KMS-11 (cell line): ENCODE results near the gene RPS6KA2.

Experiments
- H2AFZ ChIP-seq: fragments of 200-600 bp; sonication (generic); 2 replicates; pipeline ENCODE4 v1.6.1; 2016; ENCODE audit warnings: antibody characterized with exemption, mixed run types, low read depth
- H3K27ac ChIP-seq: fragments of 200-600 bp; sonication (generic); 2 replicates; pipeline ENCODE4 v1.6.1; 2016; ENCODE audit warnings: mild to moderate bottlenecking, mixed run types
- H3K27me3 ChIP-seq: fragments of 200-600 bp; sonication (generic); 2 replicates; pipeline ENCODE4 v1.6.1; 2017; ENCODE audit warnings: mild to moderate bottlenecking, low read depth, mixed run types, moderate library complexity; ENCODE audit not compliant: insufficient read depth
- H3K36me3 ChIP-seq: fragments of 200-600 bp; sonication (generic); 2 replicates; pipeline ENCODE4 v1.6.1; 2017; ENCODE audit warnings: mild to moderate bottlenecking, mixed run types; ENCODE audit not compliant: insufficient read depth
- H3K4me1 ChIP-seq: fragments of 200-600 bp; sonication (generic); 2 replicates; pipeline ENCODE4 v1.6.1; 2016; ENCODE audit warnings: mild to moderate bottlenecking, low read depth, mixed run types; ENCODE audit not compliant: poor library complexity, severe bottlenecking
- H3K4me2 ChIP-seq: fragments of 200-600 bp; sonication (generic); 2 replicates; pipeline ENCODE4 v1.7.0; 2016; ENCODE audit warnings: mild to moderate bottlenecking, mixed run types
- H3K4me3 ChIP-seq: fragments of 200-600 bp; sonication (generic); IDR thresholded peaks from 2 replicates; pipeline ENCODE4 v1.6.1; 2017; ENCODE audit warnings: low read depth, low read length, mixed read lengths; ENCODE audit not compliant: insufficient read depth
- H3K79me2 ChIP-seq: fragments of 200-600 bp; sonication (generic); 2 replicates; pipeline ENCODE4 v1.6.1; 2016; ENCODE audit warnings: low read depth, mixed run types; ENCODE audit not compliant: insufficient read depth
- H3K9ac ChIP-seq: fragments of 200-600 bp; sonication (generic); 2 replicates; pipeline ENCODE4 v1.6.1; 2016; ENCODE audit warnings: mild to moderate bottlenecking, mixed run types
- H4K20me1 ChIP-seq: fragments of 200-600 bp; sonication (generic); 2 replicates; pipeline ENCODE4 v1.6.1; 2016; ENCODE audit warnings: mild to moderate bottlenecking, mixed run types; ENCODE audit not compliant: insufficient read depth
- CTCF ChIP-seq: fragments of 200-600 bp; sonication (generic); conservative IDR thresholded peaks from 2 replicates; pipeline ENCODE4 v1.6.1; 2017; ENCODE audit warnings: low read depth, mild to moderate bottlenecking, antibody characterized with exemption, low read length, moderate library complexity, mixed read lengths

Gene RPS6KA2

GRCh38 chr6:166612471-166612881 is 14.6 kb downstream of the RPS6KA2 start:
- H3K79me2 ChIP-seq, result no peaks in the 10 kb centered on the region
- H3K4me3 ChIP-seq, result no peak overlapping the region
- H3K4me2 ChIP-seq, result no peak overlapping the region
- H3K9ac ChIP-seq, result no peak overlapping the region
- H3K36me3 ChIP-seq, result no peaks in the 10 kb centered on the region
- H3K27ac ChIP-seq, result no peak overlapping the region
- H2AFZ ChIP-seq, result no peak overlapping the region
- H3K4me1 ChIP-seq, result no peaks in the 10 kb centered on the region
- H4K20me1 ChIP-seq, result no peaks in the 10 kb centered on the region
- no peaks in the 10 kb centered on the region for H3K27me3 ChIP-seq
- no peak for TF ChIP-seq CTCF

- Histone ChIP-seq H3K36me3 (no peaks in the 10 kb centered on the region), H3K79me2 (no peaks in the 10 kb centered on the region), H3K4me1 (no peaks in the 10 kb centered on the region), H3K27ac (no peak overlapping the region), H3K4me2 (no peak overlapping the region), H3K27me3 (no peaks in the 10 kb centered on the region), H3K4me3 (no peak overlapping the region), H3K9ac (no peak overlapping the region), H4K20me1 (no peaks in the 10 kb centered on the region), H2AFZ (no peak overlapping the region)
- no peak for TF ChIP-seq CTCF
Measured at GRCh38 chr6:166611631-166612030, 15.4 kb downstream of the RPS6KA2 start.

- Histone ChIP-seq H3K4me2 (no peak overlapping the region), H3K79me2 (no peaks in the 10 kb centered on the region), H3K36me3 (no peaks in the 10 kb centered on the region), H4K20me1 (no peaks in the 10 kb centered on the region), H3K9ac (no peak overlapping the region), H3K4me3 (no peak overlapping the region), H3K27me3 (no peaks in the 10 kb centered on the region), H3K4me1 (no peaks in the 10 kb centered on the region), H3K27ac (no peak overlapping the region), H2AFZ (no peak overlapping the region)
- TF ChIP-seq CTCF, result no peak
Measured at GRCh38 chr6:166610069-166610468, 17.0 kb downstream of the RPS6KA2 start.

GRCh38 chr6:166608774-166609173 is 18.3 kb downstream of the RPS6KA2 start:
- no peak overlapping the region for H2AFZ ChIP-seq
- no peaks in the 10 kb centered on the region for H3K79me2 ChIP-seq
- no peak overlapping the region for H3K27ac ChIP-seq
- no peaks in the 10 kb centered on the region for H4K20me1 ChIP-seq
- no peak overlapping the region for H3K9ac ChIP-seq
- TF ChIP-seq CTCF, result no peak
- no peak overlapping the region for H3K4me2 ChIP-seq
- no peaks in the 10 kb centered on the region for H3K36me3 ChIP-seq
- no peaks in the 10 kb centered on the region for H3K4me1 ChIP-seq
- H3K27me3 ChIP-seq, result no peaks in the 10 kb centered on the region
- no peak overlapping the region for H3K4me3 ChIP-seq
